SK-N-MC (cell line): ENCODE data around the gene CDKAL1.

Experiments
- DNase-seq: peaks from one replicate; pipeline ENCODE4 v3.0.0-alpha.2; 2011; ENCODE audit warnings: low read depth, low spot score
- H3K27ac ChIP-seq: fragments of 200-600 bp; sonication (generic); 2 replicates; pipeline ENCODE4 v1.5.1; 2016; ENCODE audit warnings: mixed run types
- H3K36me3 ChIP-seq: fragments of 200-600 bp; sonication (generic); 2 replicates; pipeline ENCODE4 v1.6.1; 2017; ENCODE audit warnings: antibody characterized with exemption, low read length, mixed read lengths; ENCODE audit not compliant: insufficient read depth
- H3K4me3 ChIP-seq: fragments of 200-600 bp; sonication (generic); 2 replicates; pipeline ENCODE4 v1.5.1; 2016
- H3K9ac ChIP-seq: fragments of 200-600 bp; sonication (generic); 2 replicates; pipeline ENCODE4 v1.8.0; 2017; ENCODE audit warnings: mixed run types, mixed read lengths; ENCODE audit not compliant: insufficient read length
- H3K9me3 ChIP-seq: fragments of 200-600 bp; sonication (generic); 2 replicates; pipeline ENCODE4 v1.6.1; 2017; ENCODE audit warnings: low read depth, mild to moderate bottlenecking, antibody characterized with exemption, low read length, moderate library complexity, mixed read lengths
- EZH2 ChIP-seq: fragments of 200-600 bp; sonication (generic); IDR thresholded peaks from one replicate; pipeline ENCODE4 v1.6.1; 2017; ENCODE audit warnings: antibody characterized with exemption
- FOXP2 ChIP-seq: optimal IDR thresholded peaks from 2 replicates; pipeline ENCODE3; 2011; ENCODE audit warnings: mild to moderate bottlenecking, moderate library complexity; ENCODE audit not compliant: insufficient read depth; ENCODE audit errors: extremely low read length, control extremely low read depth
- POLR2AphosphoS5 ChIP-seq: IDR thresholded peaks from 2 replicates; pipeline ENCODE4 v1.6.1; 2012; ENCODE audit warnings: mild to moderate bottlenecking, low read depth, low read length, borderline replicate concordance

CDKAL1 gene

GRCh38 chr6:21265034-21265729 is 730.9 kb downstream of the CDKAL1 start:
- no peak for DNase-seq
- no peaks in the 10 kb centered on the region for H3K9me3 ChIP-seq
- TF ChIP-seq FOXP2 (no peak), EZH2 (no peak), POLR2AphosphoS5 (no peak)
- no peak overlapping the region for H3K27ac ChIP-seq
- H3K36me3 ChIP-seq: no peaks in the 10 kb centered on the region
- H3K9ac ChIP-seq: no peak overlapping the region
- no peak overlapping the region for H3K4me3 ChIP-seq

- H3K4me3 ChIP-seq: no peak overlapping the region
- H3K9ac ChIP-seq: no peak overlapping the region
- no peaks in the 10 kb centered on the region for H3K36me3 ChIP-seq
- DNase-seq: no peak
- no peaks in the 10 kb centered on the region for H3K9me3 ChIP-seq
- TF ChIP-seq EZH2 (no peak), POLR2AphosphoS5 (no peak), FOXP2 (no peak)
- no peak overlapping the region for H3K27ac ChIP-seq
These were observed 731.4 kb downstream of the CDKAL1 start for GRCh38 chr6:21265730-21266044.

GRCh38 chr6:21270636-21271201 is 736.5 kb downstream of the CDKAL1 start:
- Histone ChIP-seq H3K9ac (peak overlapping the region; percentile 50), H3K36me3 (no peaks in the 10 kb centered on the region), H3K4me3 (0 out of 2 replicates have a peak overlapping the region, but pooled peaks have one; percentile 26), H3K27ac (0 out of 2 replicates have a peak overlapping the region, but pooled peaks have one; percentile 42), H3K9me3 (no peaks in the 10 kb centered on the region)
- DNase-seq: no peak
- TF ChIP-seq POLR2AphosphoS5 (no peak), EZH2 (no peak), FOXP2 (no peak)

- no peak overlapping the region for H3K27ac ChIP-seq
- H3K9me3 ChIP-seq: no peaks in the 10 kb centered on the region
- no peak overlapping the region for H3K4me3 ChIP-seq
- no peak for TF ChIP-seq FOXP2
- no peak for TF ChIP-seq POLR2AphosphoS5
- no peaks in the 10 kb centered on the region for H3K36me3 ChIP-seq
- H3K9ac ChIP-seq: peak overlapping the region; percentile 50
- DNase-seq: no peak
These were observed 737.3 kb downstream of the CDKAL1 start for GRCh38 chr6:21271428-21272155.

- TF ChIP-seq FOXP2: no peak
- no peak for TF ChIP-seq POLR2AphosphoS5
- no peak for TF ChIP-seq EZH2
- no peak for DNase-seq
- Histone ChIP-seq H3K9ac (no peak overlapping the region), H3K36me3 (no peaks in the 10 kb centered on the region), H3K4me3 (no peak overlapping the region), H3K9me3 (no peaks in the 10 kb centered on the region), H3K27ac (no peak overlapping the region)
These were observed 739.2 kb downstream of the CDKAL1 start for GRCh38 chr6:21273451-21273850.

- Histone ChIP-seq H3K27ac (no peak overlapping the region), H3K9me3 (no peaks in the 10 kb centered on the region), H3K4me3 (no peak overlapping the region), H3K9ac (no peak overlapping the region), H3K36me3 (no peaks in the 10 kb centered on the region)
- TF ChIP-seq FOXP2: no peak
- no peak for TF ChIP-seq EZH2
- no peak for TF ChIP-seq POLR2AphosphoS5
- no peak for DNase-seq
These were observed 740.6 kb downstream of the CDKAL1 start for GRCh38 chr6:21274851-21275250.

- TF ChIP-seq POLR2AphosphoS5 (no peak), EZH2 (no peak), FOXP2 (no peak)
- no peak overlapping the region for H3K4me3 ChIP-seq
- H3K36me3 ChIP-seq: no peaks in the 10 kb centered on the region
- no peak for DNase-seq
- H3K27ac ChIP-seq: no peak overlapping the region
- H3K9ac ChIP-seq: no peak overlapping the region
- H3K9me3 ChIP-seq: no peaks in the 10 kb centered on the region
These were observed 743.5 kb downstream of the CDKAL1 start for GRCh38 chr6:21277601-21278374.

- Histone ChIP-seq H3K9me3 (no peaks in the 10 kb centered on the region), H3K9ac (no peak overlapping the region), H3K27ac (no peak overlapping the region), H3K36me3 (no peaks in the 10 kb centered on the region), H3K4me3 (no peak overlapping the region)
- TF ChIP-seq EZH2 (no peak), POLR2AphosphoS5 (no peak), FOXP2 (no peak)
- DNase-seq: no peak
These were observed 744.1 kb downstream of the CDKAL1 start for GRCh38 chr6:21278375-21278745.
